ENCODE results near the gene RIPOR2. TPM values are rescaled to one million over a fixed set of nuclear protein-coding genes. Genes with fewer than 3 reads are reported as not detected.
"Not testable (repeated sequence)": the region's sequence is repeated elsewhere in the genome, so short reads cannot be mapped to it uniquely, and the experiment has no call there.

The RIPOR2 gene
- polyA plus RNA-seq, 2 donors: 0.41 to 0.61 TPM

GRCh38 chr6:24919056-24919892 lies 16.5 kb downstream of the RIPOR2 start:
- no peak overlapping the region for H3K4me3 ChIP-seq (ENCODE audit: low read depth in 1 of 2, low read length in 2 of 2)
- no peak overlapping the region for H3K27ac ChIP-seq (ENCODE audit: low read depth in 2 of 2, low read length in 1 of 2)
- peaks cover 0 to 3% of the 10 kb centered on the region in 2 donors for H3K4me1 ChIP-seq (ENCODE audit: control insufficient read depth in 2 of 2, insufficient read depth in 2 of 2, low read length in 1 of 2)
- 58 to 67% methylated on average over 12 of the region's 12 CpGs for WGBS, 2 donors
- H3K36me3 ChIP-seq (ENCODE audit: control insufficient read depth in 2 of 2, insufficient read depth in 2 of 2, low read length in 1 of 2): no peaks in the 10 kb centered on the region
- no peaks in the 10 kb centered on the region for H3K9me3 ChIP-seq (ENCODE audit: control insufficient read depth in 2 of 2, insufficient read depth in 1 of 2, low read depth in 1 of 2, low read length in 1 of 2)
- H3K27me3 ChIP-seq (ENCODE audit: control insufficient read depth in 1 of 2, insufficient read depth in 2 of 2, low read length in 2 of 2): no peaks in the 10 kb centered on the region

DNA sequence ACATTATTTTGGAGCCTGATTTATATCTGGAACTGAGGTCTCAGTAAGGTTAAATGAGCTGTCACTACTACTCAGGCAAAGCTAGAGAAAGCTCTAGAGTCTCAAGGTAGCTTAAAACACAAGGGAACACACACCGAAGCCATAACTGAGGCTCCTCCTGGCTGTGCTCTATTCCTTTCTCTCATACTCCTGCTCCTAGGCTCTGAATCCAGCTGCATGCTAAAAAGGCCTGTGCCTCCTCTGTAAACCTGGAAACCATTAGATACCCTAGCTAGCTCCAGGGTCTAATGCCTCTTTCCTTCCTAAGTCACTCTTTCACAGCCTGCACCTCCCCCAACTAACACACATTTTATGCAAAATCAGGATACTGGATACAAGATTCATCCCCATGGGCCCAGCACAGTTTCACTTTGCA lies 17.1 kb downstream of the RIPOR2 start:
- Histone ChIP-seq H3K4me3 (ENCODE audit: low read depth in 1 of 2, low read length in 2 of 2) (no peak overlapping the region), H3K4me1 (ENCODE audit: control insufficient read depth in 2 of 2, insufficient read depth in 2 of 2, low read length in 1 of 2) (peaks cover 0 to 3% of the 10 kb centered on the region in 2 donors), H3K9me3 (ENCODE audit: control insufficient read depth in 2 of 2, insufficient read depth in 1 of 2, low read depth in 1 of 2, low read length in 1 of 2) (no peaks in the 10 kb centered on the region), H3K27ac (ENCODE audit: low read depth in 2 of 2, low read length in 1 of 2) (no peak overlapping the region), H3K36me3 (ENCODE audit: control insufficient read depth in 2 of 2, insufficient read depth in 2 of 2, low read length in 1 of 2) (no peaks in the 10 kb centered on the region), H3K27me3 (ENCODE audit: control insufficient read depth in 1 of 2, insufficient read depth in 2 of 2, low read length in 2 of 2) (no peaks in the 10 kb centered on the region)
- WGBS, 2 donors: 76 to 82% methylated on average over 1 of the region's 1 CpG

GRCh38 chr6:24916496-24916895 lies 19.3 kb downstream of the RIPOR2 start:
- H3K27ac ChIP-seq (ENCODE audit: low read depth in 2 of 2, low read length in 1 of 2): no peak overlapping the region
- H3K4me1 ChIP-seq (ENCODE audit: control insufficient read depth in 2 of 2, insufficient read depth in 2 of 2, low read length in 1 of 2): peaks cover 2 to 6% of the 10 kb centered on the region in 2 donors
- no peaks in the 10 kb centered on the region for H3K9me3 ChIP-seq (ENCODE audit: control insufficient read depth in 2 of 2, insufficient read depth in 1 of 2, low read depth in 1 of 2, low read length in 1 of 2)
- peaks cover 0 to 7% of the 10 kb centered on the region in 2 donors for H3K27me3 ChIP-seq (ENCODE audit: control insufficient read depth in 1 of 2, insufficient read depth in 2 of 2, low read length in 2 of 2)
- H3K36me3 ChIP-seq (ENCODE audit: control insufficient read depth in 2 of 2, insufficient read depth in 2 of 2, low read length in 1 of 2): no peaks in the 10 kb centered on the region
- WGBS, 2 donors: 94 to 95% methylated on average over 5 of the region's 5 CpGs
- H3K4me3 ChIP-seq (ENCODE audit: low read depth in 1 of 2, low read length in 2 of 2): no peak overlapping the region

DNA sequence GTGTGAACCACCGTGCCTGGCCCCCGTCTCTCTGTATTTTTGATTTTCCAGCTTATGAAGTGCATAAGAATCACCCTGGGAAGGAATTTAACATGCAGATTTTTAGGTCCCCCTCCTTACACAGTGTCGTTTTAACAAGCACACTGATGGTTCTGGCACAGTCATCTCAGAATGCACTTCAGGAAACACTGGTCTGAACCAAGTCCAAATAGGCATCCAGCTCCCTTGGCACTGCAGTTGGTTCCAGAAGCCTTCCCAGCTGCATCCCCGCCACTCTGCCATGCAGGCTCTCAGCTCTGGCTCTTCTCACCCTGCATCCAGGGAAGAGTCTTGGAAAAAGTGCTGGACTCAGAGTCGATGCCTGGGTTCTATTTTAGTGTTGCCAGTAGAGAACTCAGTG lies 20.1 kb downstream of the RIPOR2 start:
- Histone ChIP-seq H3K27me3 (ENCODE audit: control insufficient read depth in 1 of 2, insufficient read depth in 2 of 2, low read length in 2 of 2) (peaks cover 0 to 7% of the 10 kb centered on the region in 2 donors), H3K4me1 (ENCODE audit: control insufficient read depth in 2 of 2, insufficient read depth in 2 of 2, low read length in 1 of 2) (peaks cover 3 to 9% of the 10 kb centered on the region in 2 donors), H3K36me3 (ENCODE audit: control insufficient read depth in 2 of 2, insufficient read depth in 2 of 2, low read length in 1 of 2) (no peaks in the 10 kb centered on the region), H3K27ac (ENCODE audit: low read depth in 2 of 2, low read length in 1 of 2) (no peak overlapping the region), H3K4me3 (ENCODE audit: low read depth in 1 of 2, low read length in 2 of 2) (no peak overlapping the region), H3K9me3 (ENCODE audit: control insufficient read depth in 2 of 2, insufficient read depth in 1 of 2, low read depth in 1 of 2, low read length in 1 of 2) (no peaks in the 10 kb centered on the region)
- WGBS, 2 donors: 81 to 83% methylated on average over 5 of the region's 5 CpGs

GRCh38 chr6:24914082-24914481 lies 21.7 kb downstream of the RIPOR2 start:
- not testable (repeated sequence) for H3K27me3 ChIP-seq (ENCODE audit: control insufficient read depth in 1 of 2, insufficient read depth in 2 of 2, low read length in 2 of 2); H3K9me3 ChIP-seq (ENCODE audit: control insufficient read depth in 2 of 2, insufficient read depth in 1 of 2, low read depth in 1 of 2, low read length in 1 of 2); H3K27ac ChIP-seq (ENCODE audit: low read depth in 2 of 2, low read length in 1 of 2); H3K4me3 ChIP-seq (ENCODE audit: low read depth in 1 of 2, low read length in 2 of 2); H3K36me3 ChIP-seq (ENCODE audit: control insufficient read depth in 2 of 2, insufficient read depth in 2 of 2, low read length in 1 of 2)
- H3K4me1 ChIP-seq (ENCODE audit: control insufficient read depth in 2 of 2, insufficient read depth in 2 of 2, low read length in 1 of 2): peaks cover 4 to 11% of the 10 kb centered on the region in 2 donors
- WGBS, 2 donors: 91 to 95% methylated on average over 10 of the region's 10 CpGs

GRCh38 chr6:24911796-24912382 lies 23.9 kb downstream of the RIPOR2 start:
- WGBS, 2 donors: 64 to 70% methylated on average over 6 of the region's 6 CpGs
- peaks cover 0 to 7% of the 10 kb centered on the region in 2 donors for H3K27me3 ChIP-seq (ENCODE audit: control insufficient read depth in 1 of 2, insufficient read depth in 2 of 2, low read length in 2 of 2)
- peaks cover 4 to 8% of the 10 kb centered on the region in 2 donors for H3K4me1 ChIP-seq (ENCODE audit: control insufficient read depth in 2 of 2, insufficient read depth in 2 of 2, low read length in 1 of 2)
- H3K4me3 ChIP-seq (ENCODE audit: low read depth in 1 of 2, low read length in 2 of 2): peak overlapping the region in 1 of 2 donors; percentile 49
- no peaks in the 10 kb centered on the region for H3K36me3 ChIP-seq (ENCODE audit: control insufficient read depth in 2 of 2, insufficient read depth in 2 of 2, low read length in 1 of 2)
- H3K27ac ChIP-seq (ENCODE audit: low read depth in 2 of 2, low read length in 1 of 2): no peak overlapping the region
- H3K9me3 ChIP-seq (ENCODE audit: control insufficient read depth in 2 of 2, insufficient read depth in 1 of 2, low read depth in 1 of 2, low read length in 1 of 2): no peaks in the 10 kb centered on the region

- H3K4me1 ChIP-seq (ENCODE audit: control insufficient read depth in 2 of 2, insufficient read depth in 2 of 2, low read length in 1 of 2): peaks cover 4 to 8% of the 10 kb centered on the region in 2 donors
- WGBS, 2 donors: 0 to 1% methylated on average over 35 to 56 of the region's 56 CpGs
- H3K4me3 ChIP-seq (ENCODE audit: low read depth in 1 of 2, low read length in 2 of 2): peak overlapping the region; percentile 48 to 49
Observed at GRCh38 chr6:24910961-24911725, 24.6 kb downstream of the RIPOR2 start.

GRCh38 chr6:24910331-24910960 lies 25.3 kb downstream of the RIPOR2 start:
- no peaks in the 10 kb centered on the region for H3K9me3 ChIP-seq (ENCODE audit: control insufficient read depth in 2 of 2, insufficient read depth in 1 of 2, low read depth in 1 of 2, low read length in 1 of 2)
- H3K4me3 ChIP-seq (ENCODE audit: low read depth in 1 of 2, low read length in 2 of 2): peak overlapping the region; percentile 48 to 49
- H3K4me1 ChIP-seq (ENCODE audit: control insufficient read depth in 2 of 2, insufficient read depth in 2 of 2, low read length in 1 of 2): peaks cover 4 to 8% of the 10 kb centered on the region in 2 donors
- peaks cover 0 to 7% of the 10 kb centered on the region in 2 donors for H3K27me3 ChIP-seq (ENCODE audit: control insufficient read depth in 1 of 2, insufficient read depth in 2 of 2, low read length in 2 of 2)
- H3K36me3 ChIP-seq (ENCODE audit: control insufficient read depth in 2 of 2, insufficient read depth in 2 of 2, low read length in 1 of 2): no peaks in the 10 kb centered on the region
- WGBS, 2 donors: 4 to 5% methylated on average over 33 of the region's 33 CpGs
- peak overlapping the region in 1 of 2 donors; percentile 19 for H3K27ac ChIP-seq (ENCODE audit: low read depth in 2 of 2, low read length in 1 of 2)

More at GRCh38 chr6:24910961-24911725, 24.6 kb downstream of the RIPOR2 start:
- Histone ChIP-seq H3K9me3 (ENCODE audit: control insufficient read depth in 2 of 2, insufficient read depth in 1 of 2, low read depth in 1 of 2, low read length in 1 of 2) (no peaks in the 10 kb centered on the region), H3K36me3 (ENCODE audit: control insufficient read depth in 2 of 2, insufficient read depth in 2 of 2, low read length in 1 of 2) (no peaks in the 10 kb centered on the region), H3K27me3 (ENCODE audit: control insufficient read depth in 1 of 2, insufficient read depth in 2 of 2, low read length in 2 of 2) (peaks cover 0 to 7% of the 10 kb centered on the region in 2 donors), H3K27ac (ENCODE audit: low read depth in 2 of 2, low read length in 1 of 2) (peak overlapping the region in 1 of 2 donors; percentile 19)
